Body of pancreas (tissue), 4 donors: ENCODE results near the gene GOLGA7B.

ENCODE experiments used
- CTCF ChIP-seq, 7 experiments: fragments of 450-650 bp in 4 of 7; fragments of 200-600 bp in 3 of 7; sonication (generic) in 3 of 7; IDR thresholded peaks; one replicate each; pipeline ENCODE4 v1.5.1; 2016 to 2019; ENCODE audit warnings: antibody characterized with exemption in 7 of 7
- POLR2A ChIP-seq, 3 donors: fragments of 450-650 bp; IDR thresholded peaks; one replicate each; pipeline ENCODE4 v1.6.1; 2016; ENCODE audit warnings: antibody characterized with exemption in 3 of 3, mild to moderate bottlenecking in 2 of 3

- TF ChIP-seq CTCF (IDR thresholded peaks at IDR 0.05) = no peak
- no peak for TF ChIP-seq POLR2A (IDR thresholded peaks at IDR 0.05)
Observed at GRCh38 chr10:97892939-97893338, 43.3 kb downstream of the GOLGA7B start.
